Hepatocyte (in vitro differentiated cells): ENCODE results near the gene GPR139. TPM values are rescaled to one million over a fixed set of nuclear protein-coding genes. Genes with fewer than 3 reads are reported as not detected.

Source experiments
- DNase-seq: peaks from one replicate; pipeline ENCODE4 v3.0.0-alpha.2; 2016; ENCODE audit warnings: low spot score
- H2AFZ ChIP-seq: fragments of 200-600 bp; sonication (generic); 2 replicates; pipeline ENCODE4 v1.6.0; 2016; ENCODE audit warnings: antibody characterized with exemption, mild to moderate bottlenecking
- H3K27ac ChIP-seq: fragments of 200-600 bp; sonication (generic); 2 replicates; pipeline ENCODE4 v1.5.1; 2016; ENCODE audit warnings: mild to moderate bottlenecking
- H3K27me3 ChIP-seq: fragments of 200-600 bp; sonication (generic); 2 replicates; pipeline ENCODE4 v1.6.1; 2016
- H3K36me3 ChIP-seq: fragments of 200-600 bp; sonication (generic); replicated peaks from 2 replicates; pipeline ENCODE4 v1.5.1; 2016; ENCODE audit warnings: low read depth; ENCODE audit not compliant: insufficient read depth
- H3K4me1 ChIP-seq: fragments of 200-600 bp; sonication (generic); 2 replicates; pipeline ENCODE4 v1.5.1; 2016; ENCODE audit warnings: mild to moderate bottlenecking, moderate library complexity; ENCODE audit not compliant: insufficient read depth
- H3K4me2 ChIP-seq: fragments of 200-600 bp; sonication (generic); 2 replicates; pipeline ENCODE4 v1.6.0; 2016
- H3K4me3 ChIP-seq: fragments of 200-600 bp; sonication (generic); 2 replicates; pipeline ENCODE4 v1.5.1; 2016; ENCODE audit warnings: mild to moderate bottlenecking
- H3K79me2 ChIP-seq: fragments of 200-600 bp; sonication (generic); 2 replicates; pipeline ENCODE4 v1.6.0; 2017; ENCODE audit warnings: mild to moderate bottlenecking
- H3K9me2 ChIP-seq: fragments of 200-600 bp; sonication (generic); replicated peaks from 2 replicates; pipeline ENCODE4 v1.6.0; 2017; ENCODE audit warnings: mild to moderate bottlenecking; ENCODE audit not compliant: insufficient read depth
- H3K9me3 ChIP-seq: fragments of 200-600 bp; sonication (generic); 2 replicates; pipeline ENCODE4 v1.5.1; 2016; ENCODE audit warnings: low read depth, mild to moderate bottlenecking
- H4K20me1 ChIP-seq: fragments of 200-600 bp; sonication (generic); 2 replicates; pipeline ENCODE4 v1.6.0; 2016; ENCODE audit warnings: mild to moderate bottlenecking; ENCODE audit not compliant: insufficient read depth, poor library complexity, severe bottlenecking
- EZH2 ChIP-seq: fragments of 200-600 bp; sonication (generic); IDR thresholded peaks from 2 replicates; pipeline ENCODE4 v1.6.1; 2016; ENCODE audit warnings: antibody characterized with exemption, mild to moderate bottlenecking, borderline replicate concordance
- EZH2phosphoT487 ChIP-seq: fragments of 200-600 bp; sonication (generic); IDR thresholded peaks from one replicate; pipeline ENCODE4 v1.6.1; 2018; ENCODE audit warnings: antibody characterized with exemption, mild to moderate bottlenecking, low read depth, moderate library complexity; ENCODE audit not compliant: unreplicated experiment, severe bottlenecking
- WGBS: methylation state at CpG from one replicate; pipeline ENCODE4 v1.1.6; 2016; ENCODE audit warnings: low lambda C conversion rate; ENCODE audit errors: missing lambda C conversion rate; 5-methylcytosine and 5-hydroxymethylcytosine counted together
- polyA plus RNA-seq: library from polyadenylated mRNA; unstranded; fragments of >200 nt; fragmentation: Nextera tagmentation; extraction: Ambion mirVana; gene quantifications from 2 replicates; pipeline ENCODE4 v1.2.1, GENCODE V29; 2016
- total RNA-seq: library from RNA; depleted of rRNA; stranded (reverse); fragments of >200 nt; gene quantifications from 2 replicates; pipeline ENCODE4 v1.2.3, GENCODE V29; 2014
- TF ChIP-seq, protein P1 (sequence below): fragments of 200-600 bp; sonication (generic); IDR thresholded peaks from 2 replicates; pipeline ENCODE4 v1.5.1; 2016; ENCODE audit warnings: antibody characterized with exemption, mild to moderate bottlenecking; ENCODE audit not compliant: poor library complexity

The GPR139 gene
- total and polyA plus RNA-seq, 2 experiments from 2014 or later, result not detected

DNA sequence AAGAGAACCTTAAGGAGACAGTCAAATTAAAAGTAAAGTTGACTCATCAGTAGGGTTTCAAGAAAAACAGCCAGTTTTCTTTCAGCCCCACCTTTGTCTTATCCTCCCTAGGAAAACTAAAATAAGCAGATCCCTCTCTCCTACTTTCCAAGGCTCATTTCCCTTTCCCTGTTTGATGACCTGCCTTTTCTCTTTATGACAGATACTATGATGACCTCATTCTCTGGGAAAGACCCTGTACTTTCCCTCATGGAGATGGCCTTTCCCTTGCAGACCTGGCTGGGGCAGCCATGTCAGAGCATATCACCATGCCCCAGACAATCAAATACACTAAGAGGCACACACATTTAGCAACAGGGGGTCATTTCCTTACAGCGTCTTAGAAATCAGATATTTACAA is 53.6 kb downstream of the GPR139 start:
- Histone ChIP-seq H4K20me1 (no peaks in the 10 kb centered on the region), H3K4me2 (no peak overlapping the region), H3K9me2 (no peaks in the 10 kb centered on the region), H3K36me3 (no peaks in the 10 kb centered on the region), H3K4me1 (no peaks in the 10 kb centered on the region), H3K4me3 (no peak overlapping the region), H3K27ac (no peak overlapping the region), H3K79me2 (no peaks in the 10 kb centered on the region), H3K9me3 (no peaks in the 10 kb centered on the region), H2AFZ (no peak overlapping the region), H3K27me3 (no peaks in the 10 kb centered on the region)
- DNase-seq, result no peak
- whole genome bisulfite sequencing, result 63% methylated on average over 1 of the region's 1 CpG
- TF ChIP-seq EZH2 (no peak), EZH2phosphoT487 (no peak)
- TF ChIP-seq, protein P1, sequence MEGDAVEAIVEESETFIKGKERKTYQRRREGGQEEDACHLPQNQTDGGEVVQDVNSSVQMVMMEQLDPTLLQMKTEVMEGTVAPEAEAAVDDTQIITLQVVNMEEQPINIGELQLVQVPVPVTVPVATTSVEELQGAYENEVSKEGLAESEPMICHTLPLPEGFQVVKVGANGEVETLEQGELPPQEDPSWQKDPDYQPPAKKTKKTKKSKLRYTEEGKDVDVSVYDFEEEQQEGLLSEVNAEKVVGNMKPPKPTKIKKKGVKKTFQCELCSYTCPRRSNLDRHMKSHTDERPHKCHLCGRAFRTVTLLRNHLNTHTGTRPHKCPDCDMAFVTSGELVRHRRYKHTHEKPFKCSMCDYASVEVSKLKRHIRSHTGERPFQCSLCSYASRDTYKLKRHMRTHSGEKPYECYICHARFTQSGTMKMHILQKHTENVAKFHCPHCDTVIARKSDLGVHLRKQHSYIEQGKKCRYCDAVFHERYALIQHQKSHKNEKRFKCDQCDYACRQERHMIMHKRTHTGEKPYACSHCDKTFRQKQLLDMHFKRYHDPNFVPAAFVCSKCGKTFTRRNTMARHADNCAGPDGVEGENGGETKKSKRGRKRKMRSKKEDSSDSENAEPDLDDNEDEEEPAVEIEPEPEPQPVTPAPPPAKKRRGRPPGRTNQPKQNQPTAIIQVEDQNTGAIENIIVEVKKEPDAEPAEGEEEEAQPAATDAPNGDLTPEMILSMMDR, result no peak

DNA sequence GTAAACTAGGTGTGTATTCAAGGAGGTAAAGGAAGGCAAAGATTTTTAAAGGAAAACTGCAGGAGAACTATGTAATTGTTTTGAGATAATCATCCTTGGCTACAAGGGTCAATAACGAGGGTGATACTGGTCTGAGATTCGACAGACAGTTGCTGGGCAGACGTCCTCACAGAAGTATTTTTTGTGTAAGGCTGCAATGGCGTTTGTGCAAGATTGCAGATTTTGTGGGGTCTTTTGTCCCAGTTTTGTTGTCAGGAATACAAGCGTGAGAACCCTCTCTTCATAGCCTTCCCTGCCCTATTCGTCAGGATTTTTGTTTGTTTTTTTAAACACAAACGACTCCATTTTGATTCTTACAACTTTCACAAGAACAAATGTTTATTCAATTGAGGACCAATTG is 57.5 kb downstream of the GPR139 start:
- no peak overlapping the region for H3K4me3 ChIP-seq
- H3K27ac ChIP-seq, result no peak overlapping the region
- H4K20me1 ChIP-seq, result no peaks in the 10 kb centered on the region
- TF ChIP-seq, protein P1, result no peak
- TF ChIP-seq EZH2, result no peak
- TF ChIP-seq EZH2phosphoT487, result no peak
- no peaks in the 10 kb centered on the region for H3K4me1 ChIP-seq
- DNase-seq, result no peak
- H3K9me3 ChIP-seq, result no peaks in the 10 kb centered on the region
- no peaks in the 10 kb centered on the region for H3K79me2 ChIP-seq
- H3K27me3 ChIP-seq, result no peaks in the 10 kb centered on the region
- H3K9me2 ChIP-seq, result no peaks in the 10 kb centered on the region
- H3K4me2 ChIP-seq, result no peak overlapping the region
- H3K36me3 ChIP-seq, result no peaks in the 10 kb centered on the region
- 64% methylated on average over 7 of the region's 7 CpGs for WGBS
- H2AFZ ChIP-seq, result no peak overlapping the region

DNA sequence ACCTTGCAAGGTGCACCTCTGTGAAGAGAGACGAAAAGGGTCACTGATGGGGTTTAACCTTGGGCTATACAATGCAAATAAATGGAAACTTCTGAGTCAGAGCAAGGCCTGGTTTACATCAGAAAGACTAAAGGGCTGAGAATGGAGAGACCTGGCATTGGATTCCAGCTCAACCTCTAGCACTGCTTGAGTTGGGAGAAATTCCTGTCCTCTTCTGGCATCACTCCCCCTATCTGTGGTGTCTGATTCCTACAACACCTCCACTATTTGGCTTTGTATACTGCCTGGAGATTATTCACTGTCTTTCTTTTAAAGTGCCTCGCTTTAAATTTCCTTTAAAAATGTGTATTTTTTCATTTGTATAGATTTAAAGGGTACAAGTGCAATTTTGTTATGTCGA is 68.8 kb downstream of the GPR139 start:
- H3K79me2 ChIP-seq, result no peaks in the 10 kb centered on the region
- TF ChIP-seq EZH2, result no peak
- TF ChIP-seq, protein P1, result no peak
- TF ChIP-seq EZH2phosphoT487, result no peak
- no peak overlapping the region for H3K27ac ChIP-seq
- no peak overlapping the region for H3K4me3 ChIP-seq
- no peaks in the 10 kb centered on the region for H3K36me3 ChIP-seq
- H3K9me3 ChIP-seq, result no peaks in the 10 kb centered on the region
- H3K4me1 ChIP-seq, result no peaks in the 10 kb centered on the region
- no peaks in the 10 kb centered on the region for H3K9me2 ChIP-seq
- DNase-seq, result no peak
- H3K4me2 ChIP-seq, result no peak overlapping the region
- no peaks in the 10 kb centered on the region for H4K20me1 ChIP-seq
- H3K27me3 ChIP-seq, result no peaks in the 10 kb centered on the region
- 45% methylated on average over 3 of the region's 3 CpGs for WGBS
- H2AFZ ChIP-seq, result no peak overlapping the region

DNA sequence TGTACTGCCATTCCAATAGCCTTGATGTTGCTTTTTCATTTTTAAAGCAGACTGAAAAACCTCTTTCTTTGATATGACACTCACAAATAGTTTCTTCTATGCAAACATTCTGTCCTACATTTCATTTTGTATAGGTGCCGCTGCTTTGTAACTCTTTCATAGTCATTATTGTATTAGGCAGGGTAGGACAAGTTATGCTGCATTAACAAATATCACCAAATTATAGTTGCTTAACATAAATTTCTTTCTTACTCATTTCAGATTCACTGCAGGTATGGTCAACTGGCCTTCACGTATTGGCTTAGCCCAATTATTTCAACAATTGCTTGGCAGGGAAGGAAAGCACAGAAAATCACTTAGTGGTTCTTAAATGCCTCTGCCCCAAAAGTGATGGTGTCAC is 70.8 kb downstream of the GPR139 start:
- no peak overlapping the region for H3K4me3 ChIP-seq
- H3K36me3 ChIP-seq, result no peaks in the 10 kb centered on the region
- no peaks in the 10 kb centered on the region for H3K4me1 ChIP-seq
- no peaks in the 10 kb centered on the region for H3K9me2 ChIP-seq
- no peak for TF ChIP-seq EZH2
- TF ChIP-seq, protein P1, result no peak
- TF ChIP-seq EZH2phosphoT487, result no peak
- no peaks in the 10 kb centered on the region for H3K79me2 ChIP-seq
- no peak overlapping the region for H3K4me2 ChIP-seq
- no peaks in the 10 kb centered on the region for H3K27me3 ChIP-seq
- H4K20me1 ChIP-seq, result no peaks in the 10 kb centered on the region
- no peak overlapping the region for H2AFZ ChIP-seq
- no peaks in the 10 kb centered on the region for H3K9me3 ChIP-seq
- H3K27ac ChIP-seq, result no peak overlapping the region
- 94% methylated on average over 2 of the region's 2 CpGs for WGBS
- no peak for DNase-seq
